GM04504 (cell line): ENCODE measurements around the gene SACS.

Experiments used
- DNase-seq: peaks from one replicate; pipeline ENCODE4 v3.0.0-alpha.2; 2012; ENCODE audit warnings: low read depth

Gene SACS, protein sequence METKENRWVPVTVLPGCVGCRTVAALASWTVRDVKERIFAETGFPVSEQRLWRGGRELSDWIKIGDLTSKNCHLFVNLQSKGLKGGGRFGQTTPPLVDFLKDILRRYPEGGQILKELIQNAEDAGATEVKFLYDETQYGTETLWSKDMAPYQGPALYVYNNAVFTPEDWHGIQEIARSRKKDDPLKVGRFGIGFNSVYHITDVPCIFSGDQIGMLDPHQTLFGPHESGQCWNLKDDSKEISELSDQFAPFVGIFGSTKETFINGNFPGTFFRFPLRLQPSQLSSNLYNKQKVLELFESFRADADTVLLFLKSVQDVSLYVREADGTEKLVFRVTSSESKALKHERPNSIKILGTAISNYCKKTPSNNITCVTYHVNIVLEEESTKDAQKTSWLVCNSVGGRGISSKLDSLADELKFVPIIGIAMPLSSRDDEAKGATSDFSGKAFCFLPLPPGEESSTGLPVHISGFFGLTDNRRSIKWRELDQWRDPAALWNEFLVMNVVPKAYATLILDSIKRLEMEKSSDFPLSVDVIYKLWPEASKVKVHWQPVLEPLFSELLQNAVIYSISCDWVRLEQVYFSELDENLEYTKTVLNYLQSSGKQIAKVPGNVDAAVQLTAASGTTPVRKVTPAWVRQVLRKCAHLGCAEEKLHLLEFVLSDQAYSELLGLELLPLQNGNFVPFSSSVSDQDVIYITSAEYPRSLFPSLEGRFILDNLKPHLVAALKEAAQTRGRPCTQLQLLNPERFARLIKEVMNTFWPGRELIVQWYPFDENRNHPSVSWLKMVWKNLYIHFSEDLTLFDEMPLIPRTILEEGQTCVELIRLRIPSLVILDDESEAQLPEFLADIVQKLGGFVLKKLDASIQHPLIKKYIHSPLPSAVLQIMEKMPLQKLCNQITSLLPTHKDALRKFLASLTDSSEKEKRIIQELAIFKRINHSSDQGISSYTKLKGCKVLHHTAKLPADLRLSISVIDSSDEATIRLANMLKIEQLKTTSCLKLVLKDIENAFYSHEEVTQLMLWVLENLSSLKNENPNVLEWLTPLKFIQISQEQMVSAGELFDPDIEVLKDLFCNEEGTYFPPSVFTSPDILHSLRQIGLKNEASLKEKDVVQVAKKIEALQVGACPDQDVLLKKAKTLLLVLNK (N-terminal part only)

GRCh38 chr13:23433171-23434153, at the start of gene SACS:
TSS of gene SACS (minus strand) at chr13:23433702. CDS start at chr13:23411239, 22,463 bp downstream.
- DNase-seq: no peak

DNA sequence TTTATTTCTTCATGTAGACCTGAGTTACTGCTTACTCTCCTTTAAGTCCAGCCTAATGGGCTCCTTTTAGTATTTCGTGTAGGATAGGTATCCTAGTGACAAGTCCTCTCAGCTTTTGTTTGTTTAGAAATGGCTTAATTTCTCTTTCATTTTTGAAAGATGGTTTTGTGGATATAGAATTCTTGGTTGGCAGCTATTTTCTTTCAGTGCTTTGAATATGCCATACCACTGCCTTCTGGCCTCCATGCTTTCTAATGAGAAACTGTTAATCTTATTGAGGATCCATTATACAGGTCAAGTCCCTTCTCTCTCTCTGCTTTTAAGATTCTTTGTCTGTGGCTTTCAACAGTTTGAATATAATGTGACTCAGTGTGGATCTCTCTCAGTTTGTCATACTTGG, 46.8 kb upstream of the SACS start:
- DNase-seq: no peak

DNA sequence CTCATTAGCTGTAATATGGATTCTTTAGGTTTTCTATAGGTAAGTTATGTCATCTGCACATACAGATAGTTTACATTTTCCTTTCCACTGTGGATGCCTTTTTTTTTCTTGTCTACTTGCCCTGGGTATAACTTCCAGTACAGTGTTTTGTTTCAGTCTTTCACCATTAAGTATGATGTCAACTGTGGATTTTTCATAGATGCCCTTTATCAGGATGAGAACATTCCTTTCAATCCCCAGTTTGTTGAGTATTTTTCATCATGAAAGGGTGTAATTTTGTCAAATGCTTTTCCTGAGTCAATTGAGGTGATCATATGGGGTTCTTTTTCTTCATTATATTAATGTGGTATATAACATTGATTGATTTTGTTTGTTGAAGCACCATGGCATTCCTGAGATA, 43.6 kb upstream of the SACS start:
- DNase-seq: no peak

- no peak for DNase-seq
These were observed 39.7 kb upstream of the SACS start for GRCh38 chr13:23473221-23473620.

- no peak for DNase-seq
These were observed 38.7 kb upstream of the SACS start for GRCh38 chr13:23472189-23472588.

DNA sequence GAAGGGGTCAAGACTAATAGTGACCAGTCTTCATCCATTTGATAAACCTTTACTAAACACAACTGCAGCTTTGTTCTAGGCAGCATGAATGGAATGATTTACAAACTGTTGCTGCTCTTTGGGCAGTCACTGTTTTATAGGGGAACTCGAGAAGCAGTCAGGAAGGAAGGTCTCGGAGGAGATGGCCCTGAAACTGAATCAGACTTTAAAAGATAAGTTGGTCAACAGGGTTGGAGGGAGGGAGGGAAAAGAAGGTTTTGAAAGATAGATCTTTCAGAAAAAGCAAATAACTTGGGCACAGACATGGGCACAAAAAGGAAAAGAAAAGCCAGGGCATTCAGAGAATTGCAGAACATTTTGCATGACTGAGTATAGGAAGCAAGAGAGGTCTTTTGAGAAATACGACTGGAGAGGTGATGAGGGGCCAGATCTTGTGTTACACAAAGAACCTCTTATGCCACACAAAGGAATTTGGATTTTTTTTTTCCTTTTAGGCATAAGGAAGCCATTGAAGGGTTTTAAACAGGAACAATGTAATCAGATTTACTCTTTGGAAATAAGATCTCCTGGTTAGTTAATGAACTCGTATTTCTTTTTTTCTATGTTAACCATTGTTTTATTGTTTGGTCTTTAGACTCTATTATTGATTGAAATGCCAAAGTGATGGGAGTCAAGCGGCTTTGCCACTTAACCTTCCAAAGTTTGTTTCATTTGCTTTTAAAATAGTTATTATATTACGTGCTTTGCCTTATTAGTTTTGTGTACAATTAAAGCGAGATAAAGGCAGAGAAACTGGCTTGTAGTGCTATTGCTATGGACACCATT, 37.5 kb upstream of the SACS start:
- DNase-seq: no peak

DNA sequence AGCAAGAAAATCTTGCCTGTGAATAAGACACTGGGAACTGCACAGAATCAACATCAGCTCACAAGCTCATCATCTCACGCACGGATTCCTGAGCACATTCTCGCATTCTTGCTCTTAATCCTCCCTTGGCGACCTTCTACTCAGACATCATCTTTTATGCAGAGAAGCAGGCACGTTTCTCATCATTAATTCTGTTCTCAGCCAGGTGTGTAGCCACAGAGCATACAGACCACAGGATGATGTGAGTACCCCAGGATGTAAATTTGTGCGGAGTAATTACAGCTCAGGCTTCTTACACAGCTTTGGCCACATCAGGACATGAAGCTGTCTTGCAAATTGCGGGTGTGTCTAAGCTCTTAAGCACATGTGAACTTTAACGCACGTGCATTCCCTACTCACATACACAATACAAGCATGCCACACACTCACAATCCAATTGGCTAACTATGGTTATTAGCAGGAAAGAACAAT, 36.5 kb upstream of the SACS start:
- peak; percentile 94 for DNase-seq

DNA sequence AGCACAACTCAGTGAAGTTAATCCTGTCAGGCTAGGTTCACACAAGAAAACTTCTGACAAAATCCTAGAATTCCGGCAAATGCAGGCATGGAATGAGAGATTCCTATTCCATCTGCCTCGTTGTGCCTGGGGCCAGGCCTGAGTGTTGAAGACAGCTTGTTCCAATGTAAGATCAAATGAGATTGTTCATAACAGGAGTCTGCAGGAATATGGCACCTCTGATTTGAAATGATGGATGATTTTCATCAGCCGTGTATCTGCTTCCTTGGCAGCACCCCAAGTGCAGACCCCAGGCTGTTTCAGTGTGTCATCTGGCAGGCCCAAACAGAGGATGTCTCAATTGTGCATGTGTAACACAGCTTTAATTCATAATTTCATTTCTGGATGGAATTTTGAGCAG, 35.3 kb upstream of the SACS start:
- no peak for DNase-seq

DNA sequence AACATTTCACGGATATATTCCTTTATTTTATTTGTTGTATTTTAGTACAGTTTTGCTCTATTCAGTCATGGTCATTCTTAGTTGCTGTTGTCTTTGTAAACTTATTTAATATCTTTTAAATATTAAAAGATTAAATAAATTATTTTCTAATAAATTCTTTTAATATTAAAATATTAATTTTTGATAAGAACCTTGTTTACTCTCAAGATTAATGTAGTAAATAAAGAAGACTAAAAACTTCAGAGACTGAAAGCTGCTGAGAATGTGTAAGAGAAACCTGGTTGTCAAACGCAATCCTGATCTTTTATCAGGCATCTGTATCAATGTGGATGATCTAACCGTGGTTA, 34.4 kb upstream of the SACS start:
- DNase-seq: no peak

GRCh38 chr13:23467048-23467931, 33.8 kb upstream of the SACS start:
- peak; percentile 80 for DNase-seq

DNA sequence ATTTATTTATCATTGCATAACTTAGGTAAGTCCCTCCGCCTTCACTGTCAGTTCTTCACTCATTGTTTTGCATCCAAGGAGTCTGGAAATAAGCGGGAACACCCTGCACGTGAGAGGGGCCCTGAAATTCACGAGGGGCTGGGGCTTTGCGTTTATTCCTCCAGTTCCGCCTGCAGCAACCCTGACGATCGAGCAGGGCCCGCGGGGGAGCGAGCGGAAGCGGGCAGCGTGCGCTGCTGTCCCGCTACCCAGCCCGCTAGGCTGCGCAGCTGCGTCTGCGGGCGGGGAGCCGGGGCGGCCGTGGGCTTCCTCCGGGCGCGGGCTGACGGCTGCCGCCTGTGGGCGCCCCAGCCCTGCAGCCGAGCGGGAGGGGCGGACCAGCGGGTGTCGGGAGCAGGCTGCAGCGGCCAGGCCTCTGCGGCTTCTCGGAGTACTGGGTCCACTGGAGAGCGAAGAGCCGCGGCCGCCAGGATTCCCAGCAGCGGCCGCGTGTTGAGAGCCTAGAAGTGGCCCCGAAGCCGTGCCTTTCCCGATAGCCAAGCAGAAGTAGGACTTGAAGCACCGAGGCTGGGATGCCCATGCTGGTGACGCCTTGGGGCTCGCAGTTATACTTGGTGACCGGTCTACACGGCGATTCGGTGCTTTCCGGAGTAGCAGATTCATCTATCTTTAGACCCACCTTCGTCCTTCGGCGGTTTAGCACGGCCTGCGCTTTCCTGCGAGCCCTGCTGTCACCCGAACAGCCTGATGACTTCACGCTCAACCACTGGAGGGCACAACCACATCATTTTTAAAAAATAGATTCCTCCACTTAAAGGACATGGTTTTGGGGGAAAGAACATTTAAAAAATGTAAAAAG, 32.9 kb upstream of the SACS start:
- DNase-seq: no peak

DNA sequence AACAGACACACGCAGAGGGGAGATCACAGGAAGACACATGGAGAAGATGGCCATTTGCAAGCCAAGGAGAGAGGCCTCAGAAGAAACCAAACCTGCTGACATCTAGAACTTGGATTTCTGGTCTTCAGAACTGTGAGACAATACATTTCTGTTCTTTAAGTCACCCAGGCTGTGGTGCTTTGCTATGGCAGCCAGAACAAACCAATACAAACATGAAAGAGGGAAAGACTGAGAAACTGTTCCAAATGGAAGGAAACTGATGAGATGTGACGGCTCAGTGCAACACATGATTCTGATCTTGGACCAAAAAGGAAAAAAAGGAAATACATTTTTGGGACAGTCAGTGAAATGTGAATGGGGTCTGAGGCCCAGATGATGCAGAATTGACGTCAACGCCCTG, 30.2 kb upstream of the SACS start:
- no peak for DNase-seq

GRCh38 chr13:23462815-23463559, 29.5 kb upstream of the SACS start:
- no peak for DNase-seq

DNA sequence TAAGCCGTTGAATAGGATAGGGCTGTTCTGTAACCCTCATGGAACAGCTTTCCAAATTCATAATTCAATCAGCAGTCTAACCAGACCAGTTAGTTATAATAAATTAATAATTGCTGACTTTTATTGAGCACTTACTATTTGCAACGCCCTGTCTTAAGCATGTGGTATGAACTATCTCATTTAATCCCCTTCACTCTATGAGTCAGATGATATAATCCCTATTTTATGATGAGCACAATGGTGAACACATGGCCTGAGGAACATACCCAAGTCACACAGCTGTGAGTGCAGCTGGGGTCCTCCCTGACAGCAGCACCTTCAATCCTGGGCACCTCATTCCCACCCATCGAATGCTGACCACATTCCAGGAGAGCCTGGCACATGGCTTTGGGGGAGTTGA, 28.0 kb upstream of the SACS start:
- DNase-seq: no peak

- no peak for DNase-seq
These were observed 27.4 kb upstream of the SACS start for GRCh38 chr13:23460921-23461320.

- DNase-seq: no peak
These were observed 26.8 kb upstream of the SACS start for GRCh38 chr13:23460309-23460708.

DNA sequence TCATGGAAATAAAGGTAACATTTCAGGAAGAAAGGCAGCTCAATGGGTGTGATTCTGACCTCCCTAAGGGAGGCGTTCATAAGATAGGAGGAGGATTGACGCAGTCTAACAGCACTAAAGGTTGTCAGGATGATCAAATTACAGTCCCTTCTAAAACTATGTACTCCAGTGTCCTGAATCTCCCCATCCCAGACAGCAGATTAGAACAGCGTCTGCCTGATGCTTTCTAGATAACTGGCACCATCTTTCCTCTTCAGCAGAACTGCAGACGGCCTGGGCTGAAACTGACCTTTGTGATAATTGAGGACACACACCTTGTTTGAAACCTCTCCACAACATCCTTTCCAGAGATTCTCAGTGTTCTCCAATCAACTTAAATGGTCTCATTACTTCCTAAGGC, 25.5 kb upstream of the SACS start:
- DNase-seq: no peak
